Fibroblast of mammary gland (primary cell): Measurements from ENCODE around the gene UBASH3A.

Experiments
- DNase-seq: peaks from one replicate; pipeline ENCODE4 v3.0.0-alpha.2; 2010; ENCODE audit warnings: low read depth
- H3K4me3 ChIP-seq: 2 replicates; pipeline ENCODE4 v1.5.1; 2011; ENCODE audit warnings: low read depth, mild to moderate bottlenecking, low read length, moderate library complexity; ENCODE audit not compliant: control insufficient read depth
- TF ChIP-seq, protein P1 (sequence below): conservative IDR thresholded peaks from 2 replicates; pipeline ENCODE4 v1.5.1; 2011; ENCODE audit warnings: low read depth, low read length, inconsistent platforms; ENCODE audit not compliant: control insufficient read depth, insufficient read depth

Gene UBASH3A

DNA sequence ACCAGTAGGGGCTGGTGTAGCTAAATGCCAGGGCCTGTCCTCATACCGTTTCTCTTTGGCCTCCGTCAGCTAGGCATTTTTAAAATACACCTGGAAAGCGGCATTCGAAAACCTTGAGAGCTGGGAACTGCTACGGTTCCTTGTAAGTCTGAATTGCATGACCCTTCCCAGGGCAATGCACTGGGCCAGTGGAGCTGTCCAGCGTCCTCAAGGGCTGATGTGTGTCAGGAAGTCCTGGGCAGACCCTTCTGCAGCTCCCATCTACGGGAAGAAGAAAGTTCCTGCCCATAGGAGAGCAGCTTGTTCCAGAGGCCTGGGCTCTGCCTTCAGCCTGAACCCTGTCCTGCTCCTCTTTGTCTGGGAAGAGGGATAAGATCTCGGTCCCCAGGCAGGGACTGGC is 34.1 kb downstream of the UBASH3A start:
- DNase-seq: no peak
- H3K4me3 ChIP-seq: no peak overlapping the region
- TF ChIP-seq, protein P1, sequence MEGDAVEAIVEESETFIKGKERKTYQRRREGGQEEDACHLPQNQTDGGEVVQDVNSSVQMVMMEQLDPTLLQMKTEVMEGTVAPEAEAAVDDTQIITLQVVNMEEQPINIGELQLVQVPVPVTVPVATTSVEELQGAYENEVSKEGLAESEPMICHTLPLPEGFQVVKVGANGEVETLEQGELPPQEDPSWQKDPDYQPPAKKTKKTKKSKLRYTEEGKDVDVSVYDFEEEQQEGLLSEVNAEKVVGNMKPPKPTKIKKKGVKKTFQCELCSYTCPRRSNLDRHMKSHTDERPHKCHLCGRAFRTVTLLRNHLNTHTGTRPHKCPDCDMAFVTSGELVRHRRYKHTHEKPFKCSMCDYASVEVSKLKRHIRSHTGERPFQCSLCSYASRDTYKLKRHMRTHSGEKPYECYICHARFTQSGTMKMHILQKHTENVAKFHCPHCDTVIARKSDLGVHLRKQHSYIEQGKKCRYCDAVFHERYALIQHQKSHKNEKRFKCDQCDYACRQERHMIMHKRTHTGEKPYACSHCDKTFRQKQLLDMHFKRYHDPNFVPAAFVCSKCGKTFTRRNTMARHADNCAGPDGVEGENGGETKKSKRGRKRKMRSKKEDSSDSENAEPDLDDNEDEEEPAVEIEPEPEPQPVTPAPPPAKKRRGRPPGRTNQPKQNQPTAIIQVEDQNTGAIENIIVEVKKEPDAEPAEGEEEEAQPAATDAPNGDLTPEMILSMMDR: no peak

DNA sequence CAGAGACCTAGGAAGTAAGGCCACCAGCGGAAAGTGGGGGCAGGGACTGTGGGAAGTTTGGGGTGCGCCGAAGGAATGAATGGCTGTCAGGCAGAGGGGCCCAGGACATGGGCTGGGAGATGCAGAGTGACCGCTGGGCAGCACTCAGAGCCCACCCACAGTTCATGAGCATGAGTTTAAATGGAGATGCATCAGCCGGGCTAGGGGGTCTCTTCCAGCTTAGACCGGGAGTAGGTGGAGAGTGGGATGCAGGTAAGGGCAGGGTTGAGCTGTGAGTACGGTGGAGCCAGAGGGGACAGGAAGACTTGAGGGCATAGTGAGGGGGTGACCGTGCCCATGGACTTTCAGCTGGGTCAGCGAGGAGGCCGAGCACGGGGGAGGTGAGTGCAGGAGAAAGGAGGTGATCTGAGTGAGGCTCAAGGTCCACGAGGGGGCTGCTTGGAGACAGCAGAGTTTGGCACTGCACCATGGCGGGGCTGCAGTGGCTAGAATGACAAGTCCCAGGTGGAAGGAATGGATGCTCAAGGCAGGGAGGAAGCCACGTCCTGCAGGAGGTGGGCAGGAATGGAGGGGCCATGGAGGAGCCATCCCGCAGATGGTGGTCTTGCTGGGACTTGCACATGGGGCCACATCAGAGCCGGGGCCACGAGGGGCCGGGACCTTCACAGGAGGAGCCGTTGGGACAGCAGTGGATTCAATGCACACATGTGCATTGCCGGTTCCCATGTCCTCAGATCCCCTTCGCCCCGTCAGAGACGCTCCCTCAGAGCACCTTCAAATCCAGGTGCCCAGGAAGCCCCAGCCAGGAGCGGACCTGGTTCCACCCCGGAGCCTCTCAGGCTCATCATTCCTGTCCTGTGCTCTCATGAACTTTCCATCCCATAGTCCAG is 34.9 kb downstream of the UBASH3A start:
- DNase-seq: no peak
- H3K4me3 ChIP-seq: no peak overlapping the region
- TF ChIP-seq, protein P1: no peak

DNA sequence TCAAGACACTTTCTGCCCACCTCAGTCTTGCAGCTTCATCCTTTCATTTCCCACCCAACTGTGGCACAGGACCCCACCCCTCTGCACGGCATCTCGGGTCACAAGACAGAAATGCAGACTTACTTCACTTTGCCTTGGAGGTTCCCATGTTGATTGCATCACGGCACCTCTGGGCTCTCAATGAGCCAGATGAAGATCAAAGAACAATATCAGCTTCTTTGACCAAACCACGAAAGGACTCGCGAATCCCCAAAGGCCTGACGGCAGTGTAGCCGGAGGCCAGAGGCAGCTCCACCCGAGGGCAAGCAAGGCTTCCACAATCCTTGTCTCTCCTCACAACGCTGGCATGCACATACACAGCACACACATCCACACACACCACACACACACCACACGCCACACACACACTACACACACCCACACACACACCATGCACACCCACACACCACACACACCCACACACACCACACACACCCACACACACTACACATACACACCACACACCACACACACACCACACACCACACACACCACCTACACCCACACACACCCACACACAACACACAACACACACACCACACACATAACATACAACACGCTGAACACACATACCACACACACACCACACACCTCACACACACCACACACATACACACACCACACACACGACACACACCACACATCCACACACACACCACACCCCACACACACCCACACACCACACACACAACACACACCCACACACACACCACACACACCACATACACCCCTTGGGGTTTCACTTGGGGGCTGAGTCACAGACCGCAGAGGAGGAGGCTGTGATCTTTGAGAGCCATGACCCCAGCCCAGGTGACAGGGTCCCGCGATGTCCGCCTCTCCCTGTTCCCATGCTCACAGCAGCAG is 35.8 kb downstream of the UBASH3A start:
- peak; percentile 3 for DNase-seq
- H3K4me3 ChIP-seq: no peak overlapping the region
- TF ChIP-seq, protein P1: no peak

DNA sequence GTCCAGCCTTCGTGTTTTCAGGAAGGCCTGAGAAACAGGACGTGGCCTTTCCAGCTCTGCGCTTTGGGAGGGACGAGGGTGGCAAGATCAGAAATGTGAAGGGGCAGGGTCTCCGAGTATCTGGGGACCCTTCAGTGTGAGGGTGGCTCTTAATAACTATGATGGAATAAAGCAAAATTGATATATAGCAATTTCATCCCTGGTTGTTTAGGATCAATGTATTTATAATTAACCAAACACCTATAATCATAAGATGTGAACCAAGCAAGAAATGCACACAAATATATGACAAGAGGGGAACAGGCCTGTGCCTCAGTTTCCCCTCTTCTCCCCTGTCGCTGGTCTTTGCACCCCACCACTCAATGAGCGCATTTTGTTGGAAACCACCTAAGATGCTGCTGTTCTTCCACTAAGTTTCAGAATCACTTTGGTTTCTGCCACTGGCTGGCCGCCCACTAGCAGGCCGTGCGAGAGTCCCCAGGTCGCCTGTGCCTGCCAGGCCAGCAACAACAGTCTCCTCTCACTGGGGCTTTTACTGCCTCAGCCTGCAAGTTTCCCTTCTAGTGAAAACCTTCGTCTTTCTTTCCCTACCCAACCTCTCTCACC is 36.6 kb downstream of the UBASH3A start:
- TF ChIP-seq, protein P1: no peak
- no peak overlapping the region for H3K4me3 ChIP-seq
- DNase-seq: no peak

DNA sequence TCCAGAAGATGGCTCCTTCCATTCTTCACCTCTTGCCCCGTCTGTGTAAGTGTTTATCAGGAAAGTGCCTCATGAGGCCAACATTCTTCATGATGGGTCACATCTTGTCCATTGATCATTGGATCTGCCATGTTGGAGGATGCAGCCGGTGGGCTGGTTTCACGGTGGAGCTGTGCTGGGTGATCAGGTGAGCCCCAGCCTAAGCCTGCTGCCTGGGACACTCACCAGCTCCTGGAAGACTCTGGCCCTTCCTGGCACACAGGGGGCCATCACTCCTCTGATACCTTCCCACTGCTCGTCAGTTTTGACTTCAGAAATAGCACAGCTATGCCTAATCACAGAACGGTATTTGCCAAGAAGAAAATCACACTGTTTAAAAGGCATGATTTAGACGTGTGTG is 38.3 kb downstream of the UBASH3A start:
- DNase-seq: no peak
- TF ChIP-seq, protein P1: no peak
- H3K4me3 ChIP-seq: no peak overlapping the region

DNA sequence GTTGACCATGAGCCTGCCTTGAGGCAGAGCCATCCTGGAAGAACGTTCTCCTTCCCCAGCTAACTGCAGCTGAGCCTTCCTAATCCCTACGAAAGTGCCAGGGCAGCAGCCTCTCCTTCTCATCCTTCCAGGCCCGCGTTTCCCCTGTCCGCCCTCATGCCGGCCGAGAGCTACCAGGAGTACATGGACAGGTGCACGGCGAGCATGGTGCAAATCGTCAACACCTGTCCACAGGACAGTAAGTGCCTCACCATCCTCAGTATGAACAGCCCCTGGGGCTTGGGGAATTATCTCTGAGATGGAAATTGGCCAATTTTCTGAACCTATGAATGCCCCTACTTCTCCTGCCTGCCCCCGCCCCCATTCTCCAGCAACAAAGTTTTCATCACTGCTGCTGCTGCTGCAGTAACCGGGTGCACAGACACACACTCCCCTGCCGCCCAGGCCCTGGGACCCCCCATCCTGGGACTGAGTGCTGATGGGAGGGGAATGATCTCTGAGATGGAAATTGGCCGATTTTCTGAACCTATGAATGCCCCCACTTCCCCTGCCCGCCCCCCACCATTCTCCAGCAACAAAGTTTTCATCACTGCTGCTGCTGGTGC is 39.6 kb downstream of the UBASH3A start:
- no peak overlapping the region for H3K4me3 ChIP-seq
- DNase-seq: no peak
- TF ChIP-seq, protein P1: no peak
